RWPE2 (cell line): ENCODE results near the gene CAPN2.

Experiments
- ATAC-seq: fragments of 200-7000 bp; cut with Tn5 transposase; 3 replicates; pipeline ENCODE4 v1.9.1; 2021; ENCODE audit warnings: low read depth
- DNase-seq: peaks from one replicate; pipeline ENCODE4 v3.0.0-alpha.2; 2020; ENCODE audit warnings: low spot score
- H3K27ac ChIP-seq: fragments of 450-650 bp; 2 replicates; pipeline ENCODE4 v1.5.1; 2017; ENCODE audit warnings: mild to moderate bottlenecking; ENCODE audit not compliant: poor library complexity, severe bottlenecking
- H3K27me3 ChIP-seq: fragments of 250-450 bp; sonication (Bioruptor Pico); 2 replicates; pipeline ENCODE4 v1.5.1; 2021; ENCODE audit warnings: mild to moderate bottlenecking, moderate library complexity; ENCODE audit not compliant: insufficient read depth, poor library complexity, severe bottlenecking
- H3K36me3 ChIP-seq: fragments of 250-450 bp; sonication (Bioruptor Pico); 2 replicates; pipeline ENCODE4 v1.5.1; 2020; ENCODE audit warnings: low read depth, mild to moderate bottlenecking, moderate library complexity
- H3K4me1 ChIP-seq: fragments of 250-450 bp; sonication (Bioruptor Pico); 2 replicates; pipeline ENCODE4 v1.5.1; 2021; ENCODE audit warnings: mild to moderate bottlenecking, moderate library complexity; ENCODE audit not compliant: insufficient read depth, poor library complexity, severe bottlenecking
- H3K4me3 ChIP-seq: fragments of 250-450 bp; sonication (Bioruptor Pico); 2 replicates; pipeline ENCODE4 v1.5.1; 2021; ENCODE audit warnings: mild to moderate bottlenecking, moderate library complexity; ENCODE audit not compliant: severe bottlenecking
- H3K9me3 ChIP-seq: fragments of 250-450 bp; sonication (Bioruptor Pico); 2 replicates; pipeline ENCODE4 v1.5.1; 2021; ENCODE audit warnings: mild to moderate bottlenecking, moderate library complexity; ENCODE audit not compliant: severe bottlenecking
- CTCF ChIP-seq: fragments of 450-650 bp; IDR thresholded peaks from one replicate; pipeline ENCODE4 v1.5.1; 2017; ENCODE audit warnings: mild to moderate bottlenecking, moderate library complexity; ENCODE audit not compliant: poor library complexity, severe bottlenecking

Gene CAPN2

GRCh38 chr1:223783676-223784075 is 71.3 kb downstream of the CAPN2 start:
- H3K27ac ChIP-seq = no peak overlapping the region
- no peak overlapping the region for H3K4me3 ChIP-seq
- H3K36me3 ChIP-seq = peaks cover 6% of the 10 kb centered on the region; the same call in 1 of the 2 replicates
- no peak for TF ChIP-seq CTCF
- no peaks in the 10 kb centered on the region for H3K9me3 ChIP-seq
- DNase-seq (no peak), ATAC-seq (no peak)
- no peaks in the 10 kb centered on the region for H3K4me1 ChIP-seq
- H3K27me3 ChIP-seq = no peaks in the 10 kb centered on the region

GRCh38 chr1:223784541-223784940 is 72.2 kb downstream of the CAPN2 start:
- Histone ChIP-seq H3K4me3 (no peak overlapping the region), H3K36me3 (peaks cover 6% of the 10 kb centered on the region; the same call in 1 of the 2 replicates), H3K27me3 (no peaks in the 10 kb centered on the region), H3K27ac (no peak overlapping the region), H3K9me3 (no peaks in the 10 kb centered on the region), H3K4me1 (no peaks in the 10 kb centered on the region)
- no peak for TF ChIP-seq CTCF
- no peak for ATAC-seq
- DNase-seq = no peak

DNA sequence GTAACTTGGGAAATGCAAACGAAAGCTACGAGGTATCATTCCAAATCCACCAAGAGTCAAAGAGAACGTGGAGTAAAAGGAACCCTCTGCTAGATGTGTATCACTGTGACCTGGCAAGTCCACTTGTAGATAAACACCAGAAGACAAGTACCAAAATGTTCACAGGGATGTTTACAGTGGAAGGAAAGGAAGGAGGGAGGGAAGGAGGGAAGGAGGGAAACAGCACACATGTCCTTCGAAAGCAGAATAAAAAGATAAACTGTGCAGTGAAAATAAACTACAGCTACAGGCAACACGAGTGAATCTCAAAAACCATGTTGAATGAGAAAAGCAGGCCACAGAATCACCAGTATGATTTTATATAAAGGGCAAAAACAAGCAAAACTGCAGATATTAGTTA is 73.5 kb downstream of the CAPN2 start:
- Histone ChIP-seq H3K9me3 (no peaks in the 10 kb centered on the region), H3K36me3 (no peaks in the 10 kb centered on the region; the same call in 1 of the 2 replicates), H3K4me1 (no peaks in the 10 kb centered on the region), H3K27me3 (no peaks in the 10 kb centered on the region), H3K4me3 (no peak overlapping the region), H3K27ac (no peak overlapping the region)
- no peak for ATAC-seq
- no peak for DNase-seq
- TF ChIP-seq CTCF = no peak

DNA sequence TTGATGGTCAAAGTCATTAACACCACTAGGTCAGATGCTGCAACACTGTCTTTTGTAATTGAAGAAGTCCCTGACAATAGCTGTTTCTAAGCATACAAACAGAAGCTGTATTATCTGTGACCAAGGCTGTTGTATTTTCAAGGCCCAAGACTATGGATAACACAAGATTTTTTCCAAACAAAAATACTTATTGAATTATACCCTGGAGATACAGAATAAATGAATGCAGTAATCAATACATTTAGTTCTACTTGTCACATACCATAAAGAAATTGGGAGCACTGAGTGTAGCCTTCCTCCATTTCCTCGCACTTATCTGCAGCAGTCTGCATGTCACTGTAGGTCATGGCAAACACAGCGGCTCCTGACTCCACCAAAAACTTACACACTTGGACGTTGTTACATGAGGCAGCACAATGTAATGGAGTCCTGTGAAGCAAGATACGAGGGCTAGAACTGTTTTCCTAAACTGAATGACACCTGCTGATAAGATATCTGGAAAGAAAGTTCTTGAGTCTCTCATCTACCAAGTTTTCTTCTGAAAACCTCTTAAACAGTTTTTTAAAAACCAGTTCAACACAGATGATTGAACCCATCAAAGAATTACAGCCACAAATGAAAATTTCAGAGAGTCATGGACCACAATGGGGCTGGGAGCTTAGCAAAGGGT is 76.5 kb downstream of the CAPN2 start:
- no peak overlapping the region for H3K27ac ChIP-seq
- DNase-seq (no peak), ATAC-seq (no peak)
- TF ChIP-seq CTCF = no peak
- H3K36me3 ChIP-seq = no peaks in the 10 kb centered on the region
- no peaks in the 10 kb centered on the region for H3K4me1 ChIP-seq
- H3K4me3 ChIP-seq = no peak overlapping the region
- no peaks in the 10 kb centered on the region for H3K27me3 ChIP-seq
- no peaks in the 10 kb centered on the region for H3K9me3 ChIP-seq

DNA sequence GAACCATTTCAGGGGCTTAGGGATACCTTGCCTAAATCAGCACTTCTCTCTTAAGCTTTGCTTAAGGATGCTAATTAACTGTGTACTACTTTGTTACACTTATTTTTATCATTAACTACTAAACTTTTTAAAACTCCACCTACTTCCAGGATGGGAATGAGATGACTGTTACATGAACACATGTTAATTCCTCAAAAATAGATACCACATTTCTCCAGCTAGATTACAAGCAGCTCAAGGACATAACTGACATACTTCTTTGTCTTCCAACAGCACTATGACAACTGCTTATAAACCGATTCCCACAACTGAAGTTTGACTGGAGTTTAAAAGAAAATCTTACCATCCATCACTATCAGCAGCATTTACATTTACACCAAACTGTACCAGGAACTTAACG is 79.7 kb downstream of the CAPN2 start:
- Histone ChIP-seq H3K4me3 (no peak overlapping the region), H3K27ac (no peak overlapping the region), H3K4me1 (no peaks in the 10 kb centered on the region), H3K36me3 (no peaks in the 10 kb centered on the region; the same call in 1 of the 2 replicates), H3K27me3 (no peaks in the 10 kb centered on the region), H3K9me3 (no peaks in the 10 kb centered on the region)
- DNase-seq = no peak
- TF ChIP-seq CTCF = no peak
- ATAC-seq = no peak
